Adrenal gland (tissue), 12 donors: ENCODE data around the gene EMC6. TPM values are rescaled to one million over a fixed set of nuclear protein-coding genes. Genes with fewer than 3 reads are reported as not detected.

ENCODE experiments used
- DNase-seq, 7 donors: peaks; one replicate each; pipeline ENCODE4 v3.0.0-alpha.2; 2019 to 2020
- H3K27ac ChIP-seq, 5 donors: fragments of 200-600 bp; sonication (generic) in 4 of 5; 1 replicate in 3 of 5; 2 replicates in 2 of 5; pipeline versions ENCODE4 v1.5.1 to v1.8.0; 2016 to 2020; ENCODE audit warnings: mild to moderate bottlenecking in 1 of 5
- H3K27me3 ChIP-seq: fragments of 200-600 bp; 2 replicates; pipeline ENCODE4 v1.8.0; 2021
- H3K36me3 ChIP-seq, 2 donors: fragments of 200-600 bp; replicated peaks in 1 of 2; 1 replicate in 1 of 2; 2 replicates in 1 of 2; pipeline versions ENCODE4 v1.5.1 to v1.8.0; 2018 to 2022
- H3K4me1 ChIP-seq, 2 donors: fragments of 200-600 bp; replicated peaks in 1 of 2; 1 replicate in 1 of 2; 2 replicates in 1 of 2; pipeline versions ENCODE4 v1.5.1 to v1.8.0; 2018 to 2021
- H3K4me3 ChIP-seq, 4 donors: fragments of 200-600 bp; sonication (generic) in 3 of 4; one replicate each; pipeline ENCODE4 v1.5.1; 2016 to 2018
- H3K9me3 ChIP-seq, 3 donors: fragments of 200-600 bp; sonication (generic) in 1 of 3; replicated peaks in 1 of 3; 1 replicate in 2 of 3; 2 replicates in 1 of 3; pipeline versions ENCODE4 v1.5.1 to v1.8.0; 2016 to 2021
- CTCF ChIP-seq, 6 experiments: fragments of 450-650 bp in 4 of 6; fragments of 200-600 bp in 2 of 6; sonication (generic) in 1 of 6; IDR thresholded peaks; 1 replicate in 5 of 6; 2 replicates in 1 of 6; pipeline versions ENCODE4 v1.5.1 to v1.8.0; 2016 to 2021; ENCODE audit warnings: antibody characterized with exemption in 6 of 6, mild to moderate bottlenecking in 2 of 6, moderate library complexity in 1 of 6
- POLR2A ChIP-seq, 2 donors: fragments of 450-650 bp; IDR thresholded peaks; one replicate each; pipeline ENCODE4 v1.6.1; 2017; ENCODE audit warnings: antibody characterized with exemption in 2 of 2, mild to moderate bottlenecking in 2 of 2, moderate library complexity in 1 of 2
- WGBS, 4 donors: extraction: QIAGEN DNeasy Blood & Tissue Kit in 2 of 4; methylation state at CpG; one replicate each; pipeline versions ENCODE4 v1.1.5 to v1.1.7; 2013 to 2017; 5-methylcytosine and 5-hydroxymethylcytosine counted together
- intact Hi-C, 2 donors: fragments of 100-400 bp; cut with DNase I; formaldehyde crosslinking; loops; one replicate each; pipeline versions ENCODE4 v1.14.1 to v1.15.0; 2022 to 2023
- polyA plus RNA-seq, 3 donors: library from polyadenylated mRNA; stranded (reverse); fragments of 200-250 nt in 2 of 3; fragments of 350-450 nt in 1 of 3; fragmentation: Illumina TruSeq in 1 of 3; extraction: RNeasy Lipid Tissue Mini Kit (QIAGEN cat#74804) in 1 of 3; gene quantifications; one replicate each; pipeline ENCODE4 v1.2.3, GENCODE V29; 2013 to 2014
- total RNA-seq, 9 donors: library from RNA; depleted of rRNA in 4 of 9; stranded (reverse); fragments of >200 nt in 4 of 9; fragments of 120-200 nt in 1 of 9; fragmentation: NEBNext Ultra II Directional in 1 of 9; extraction: Animal tissue kit (Norgen Biotek cat#: 25700) in 1 of 9; gene quantifications; one replicate each; pipeline versions ENCODE4 v1.1.0 to v1.2.4, GENCODE V29; 2013 to 2023
- donor health status: healthy with polysubstance abuse.
- donor health status: Bipolar disorder and iron deficiency.
- donor health status: DM: yes; HTN: yes; CAD: no.
- donor health status: DM: no; HTN: no; CAD: no.
- donor health status: DM: no; HTN: no; CAD: no.
- donor health status: DM: yes; HTN: yes; CAD: no.

EMC6 gene
- total and polyA plus RNA-seq, 12 donors = 6.1 to 89.4 (median 46.0) TPM

- Histone ChIP-seq H3K4me1 (peaks cover 3 to 10% of the 10 kb centered on the region in 2 donors), H3K27me3 (no peaks in the 10 kb centered on the region), H3K9me3 (no peaks in the 10 kb centered on the region), H3K4me3 (no peak overlapping the region), H3K27ac (peak overlapping the region in 1 of 5 donors; percentile 7), H3K36me3 (peaks cover 0 to 32% of the 10 kb centered on the region in 2 donors)
- no peak for TF ChIP-seq POLR2A (IDR thresholded peaks at IDR 0.05)
- TF ChIP-seq CTCF (IDR thresholded peaks at IDR 0.05) = no peak
- WGBS, 4 donors = 80 to 84% (median 82%) methylated on average over 10 of the region's 10 CpGs
- intact Hi-C loops = no loop called here
- no peak for DNase-seq
These were observed 37.8 kb upstream of the EMC6 start for GRCh38 chr17:3630781-3631180.

GRCh38 chr17:3632287-3632686 is 36.3 kb upstream of the EMC6 start:
- Histone ChIP-seq H3K36me3 (peaks cover 0 to 26% of the 10 kb centered on the region in 2 donors), H3K27me3 (no peaks in the 10 kb centered on the region), H3K4me1 (peaks cover 3 to 15% of the 10 kb centered on the region in 2 donors), H3K4me3 (no peak overlapping the region), H3K27ac (no peak overlapping the region), H3K9me3 (no peaks in the 10 kb centered on the region)
- no peak for DNase-seq
- intact Hi-C loops = no loop called here
- TF ChIP-seq POLR2A (IDR thresholded peaks at IDR 0.05) = no peak
- peak in 1 of 6 experiments; percentile 5 for TF ChIP-seq CTCF (IDR thresholded peaks at IDR 0.05)
- WGBS, 4 donors = 90 to 98% (median 94%) methylated on average over 7 of the region's 7 CpGs

GRCh38 chr17:3635474-3636153 is 33.0 kb upstream of the EMC6 start:
- Histone ChIP-seq H3K9me3 (no peaks in the 10 kb centered on the region), H3K4me1 (peaks cover 16 to 31% of the 10 kb centered on the region in 2 donors), H3K4me3 (peak overlapping the region; percentile 73 to 84 (median 82)), H3K27me3 (no peaks in the 10 kb centered on the region), H3K36me3 (no peaks in the 10 kb centered on the region), H3K27ac (peak overlapping the region in 4 of 5 donors; percentile 85 to 96 (median 94))
- intact Hi-C loops = no loop called here
- TF ChIP-seq POLR2A (IDR thresholded peaks at IDR 0.05) (no peak), CTCF (IDR thresholded peaks at IDR 0.05) (no peak)
- WGBS, 4 donors = 21 to 51% (median 29%) methylated on average over 18 to 38 of the region's 38 CpGs
- peak in 1 of 7 donors; percentile 57 for DNase-seq

GRCh38 chr17:3636154-3636907 is 32.3 kb upstream of the EMC6 start, which contains the start of the genes CTNS and SHPK:
Gene CTNS, plus strand, starts transcription at chr17:3636760. Its CDS starts 3,447 bp downstream, at chr17:3640207.
Gene SHPK, minus strand, starts transcription at chr17:3636250. Its CDS starts 31 bp downstream, at chr17:3636219.
- H3K4me1 ChIP-seq = peaks cover 19 to 34% of the 10 kb centered on the region in 2 donors
- H3K27ac ChIP-seq = peak within 1 kb of the TSS; percentile 85 to 96 (median 94)
- TF ChIP-seq POLR2A (IDR thresholded peaks at IDR 0.05) (peak; percentile 60 to 86), CTCF (IDR thresholded peaks at IDR 0.05) (no peak)
- peak within 1 kb of the TSS; percentile 73 to 92 (median 86) for H3K4me3 ChIP-seq
- WGBS, 4 donors = 0 to 3% (median 1%) methylated on average over 8 to 68 of the region's 68 CpGs; no CpG with 5 or more reads in 1 of the 4 donors
- intact Hi-C loops = no loop called here
- peak; percentile 97 to 98 (median 97) for DNase-seq
- no peaks in the 10 kb centered on the region for H3K9me3 ChIP-seq
- H3K36me3 ChIP-seq = no peaks in the 10 kb centered on the region
- H3K27me3 ChIP-seq = no peaks in the 10 kb centered on the region
